ENCODE results near the gene EHMT1.
"Not testable (repeated sequence)": the region's sequence is repeated elsewhere in the genome, so short reads cannot be mapped to it uniquely, and the experiment has no call there.

EHMT1 gene

GRCh38 chr9:137774775-137775386, 156.1 kb downstream of the EHMT1 start:
- in situ Hi-C loops (cut with HindIII; ENCODE audit: low pct_unique_long_range_greater_than_20kb, low sequenced_read_pairs), result no loop called here
- TF ChIP-seq JUND (IDR thresholded peaks at IDR 0.05; ENCODE audit: low read depth), result no peak
- DNase-seq (ENCODE audit: low read depth in 1 of 2, low spot score in 1 of 2), result no peak

DNA sequence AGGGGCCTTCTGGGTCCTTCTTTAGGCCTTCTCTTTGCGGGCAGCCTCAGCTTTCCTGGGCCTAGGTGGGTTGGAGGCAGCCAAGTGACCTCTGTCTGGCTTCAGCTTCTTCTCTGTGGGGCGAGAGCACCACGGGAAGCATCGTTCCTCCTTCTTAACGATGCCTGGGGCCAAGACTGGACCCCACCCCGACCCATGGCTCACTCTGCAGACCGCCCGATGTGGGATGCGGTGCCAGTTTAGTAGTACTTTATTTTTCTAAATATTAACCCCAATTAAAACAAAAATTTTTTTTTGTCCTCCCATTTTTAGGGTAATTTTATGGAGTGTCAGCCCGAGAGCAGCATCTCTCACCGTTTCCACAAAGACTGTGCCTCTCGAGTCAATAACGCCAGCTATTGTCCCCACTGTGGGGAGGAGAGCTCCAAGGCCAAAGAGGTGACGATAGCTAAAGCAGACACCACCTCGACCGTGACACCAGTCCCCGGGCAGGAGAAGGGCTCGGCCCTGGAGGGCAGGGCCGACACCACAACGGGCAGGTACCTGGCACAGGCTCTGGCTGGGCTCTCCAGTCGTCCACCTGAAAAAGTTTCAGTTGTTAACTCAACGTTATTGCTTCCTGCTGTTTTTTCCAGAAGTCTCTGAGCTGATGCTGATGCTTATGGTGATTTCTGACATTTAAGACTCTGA, 157.6 kb downstream of the EHMT1 start:
- no peak for TF ChIP-seq JUND (IDR thresholded peaks at IDR 0.05; ENCODE audit: low read depth)
- in situ Hi-C loops (cut with HindIII; ENCODE audit: low pct_unique_long_range_greater_than_20kb, low sequenced_read_pairs), result no loop called here
- no peak for DNase-seq (ENCODE audit: low read depth in 1 of 2, low spot score in 1 of 2)

DNA sequence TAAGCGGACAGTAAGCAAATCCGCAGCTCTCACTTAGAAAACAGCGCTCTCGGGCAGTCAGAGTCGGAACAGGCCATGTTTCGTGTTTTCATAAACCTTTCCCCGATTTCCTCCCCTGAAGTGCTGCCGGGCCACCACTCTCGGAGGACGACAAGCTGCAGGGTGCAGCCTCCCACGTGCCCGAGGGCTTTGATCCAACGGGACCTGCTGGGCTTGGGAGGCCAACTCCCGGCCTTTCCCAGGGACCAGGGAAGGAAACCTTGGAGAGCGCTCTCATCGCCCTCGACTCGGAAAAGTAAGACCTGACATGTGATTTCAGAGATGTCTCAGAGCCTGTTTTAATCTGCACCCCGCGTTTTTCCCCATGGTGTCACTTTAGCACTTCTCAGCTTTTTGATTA, 159.0 kb downstream of the EHMT1 start:
- DNase-seq (ENCODE audit: low read depth in 1 of 2, low spot score in 1 of 2), result no peak
- in situ Hi-C loops (cut with HindIII; ENCODE audit: low pct_unique_long_range_greater_than_20kb, low sequenced_read_pairs), result no loop called here
- no peak for TF ChIP-seq JUND (IDR thresholded peaks at IDR 0.05; ENCODE audit: low read depth)

- DNase-seq (ENCODE audit: low read depth in 1 of 2, low spot score in 1 of 2), result no peak
- in situ Hi-C loops (cut with HindIII; ENCODE audit: low pct_unique_long_range_greater_than_20kb, low sequenced_read_pairs), result no loop called here
- TF ChIP-seq JUND (IDR thresholded peaks at IDR 0.05; ENCODE audit: low read depth), result no peak
Observed at GRCh38 chr9:137778336-137778735, 159.5 kb downstream of the EHMT1 start.

GRCh38 chr9:137778914-137779313, 160.1 kb downstream of the EHMT1 start:
- in situ Hi-C loops (cut with HindIII; ENCODE audit: low pct_unique_long_range_greater_than_20kb, low sequenced_read_pairs), result no loop called here
- no peak for DNase-seq (ENCODE audit: low read depth in 1 of 2, low spot score in 1 of 2)
- TF ChIP-seq JUND (IDR thresholded peaks at IDR 0.05; ENCODE audit: low read depth), result no peak

DNA sequence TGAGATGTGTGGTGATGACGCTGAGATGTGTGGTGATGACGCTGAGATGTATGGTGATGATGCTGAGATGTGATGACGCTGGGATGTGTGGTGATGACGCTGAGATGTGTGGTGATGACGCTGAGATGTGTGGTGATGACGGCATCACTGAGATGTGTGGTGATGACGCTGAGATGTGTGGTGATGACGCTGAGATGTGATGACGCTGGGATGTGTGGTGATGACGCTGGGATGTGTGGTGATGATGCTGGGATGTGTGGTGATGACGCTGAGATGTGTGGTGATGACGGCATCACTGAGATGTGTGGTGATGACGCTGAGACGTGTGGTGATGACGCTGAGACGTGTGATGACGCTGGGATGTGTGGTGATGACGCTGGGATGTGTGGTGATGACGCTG, 161.2 kb downstream of the EHMT1 start:
- in situ Hi-C loops (cut with HindIII; ENCODE audit: low pct_unique_long_range_greater_than_20kb, low sequenced_read_pairs); DNase-seq (ENCODE audit: low read depth in 1 of 2, low spot score in 1 of 2): not testable (repeated sequence)

DNA sequence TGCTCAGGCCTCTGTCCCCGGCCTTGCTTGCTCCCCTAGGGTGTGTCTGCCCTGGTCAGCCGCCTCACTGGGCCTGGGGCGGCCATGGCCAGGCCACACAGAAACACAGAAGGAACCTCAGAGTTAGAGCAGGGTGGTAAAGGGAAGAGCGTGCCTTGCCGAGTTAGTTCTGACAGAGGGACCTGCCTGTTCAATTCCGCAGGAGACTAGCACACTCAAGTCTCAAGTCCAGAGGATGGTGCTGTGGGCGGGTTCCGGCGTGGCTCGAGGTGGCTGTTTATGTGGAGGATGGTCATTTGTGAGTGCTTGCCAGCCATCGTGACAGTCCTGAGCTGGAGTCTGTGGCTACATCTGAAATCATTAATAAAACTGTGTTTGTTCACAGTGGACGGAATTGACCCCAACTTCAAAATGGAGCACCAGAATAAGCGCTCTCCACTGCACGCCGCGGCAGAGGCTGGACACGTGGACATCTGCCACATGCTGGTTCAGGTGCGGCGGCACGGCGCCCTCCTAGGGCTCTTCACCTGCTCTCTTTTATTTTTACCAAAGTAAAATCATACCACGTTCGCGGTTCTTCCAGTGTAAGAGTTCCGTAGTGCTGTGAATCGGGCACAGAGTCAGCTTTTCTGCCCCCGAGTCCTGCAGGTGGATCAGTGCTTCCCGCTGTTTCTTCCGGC, 163.2 kb downstream of the EHMT1 start:
- TF ChIP-seq JUND (IDR thresholded peaks at IDR 0.05; ENCODE audit: low read depth), result no peak
- in situ Hi-C loops (cut with HindIII; ENCODE audit: low pct_unique_long_range_greater_than_20kb, low sequenced_read_pairs), result no loop called here
- no peak for DNase-seq (ENCODE audit: low read depth in 1 of 2, low spot score in 1 of 2)

- no peak for DNase-seq (ENCODE audit: low read depth in 1 of 2, low spot score in 1 of 2)
- TF ChIP-seq JUND (IDR thresholded peaks at IDR 0.05; ENCODE audit: low read depth), result no peak
- in situ Hi-C loops (cut with HindIII; ENCODE audit: low pct_unique_long_range_greater_than_20kb, low sequenced_read_pairs), result no loop called here
Observed at GRCh38 chr9:137783521-137783920, 164.7 kb downstream of the EHMT1 start.

DNA sequence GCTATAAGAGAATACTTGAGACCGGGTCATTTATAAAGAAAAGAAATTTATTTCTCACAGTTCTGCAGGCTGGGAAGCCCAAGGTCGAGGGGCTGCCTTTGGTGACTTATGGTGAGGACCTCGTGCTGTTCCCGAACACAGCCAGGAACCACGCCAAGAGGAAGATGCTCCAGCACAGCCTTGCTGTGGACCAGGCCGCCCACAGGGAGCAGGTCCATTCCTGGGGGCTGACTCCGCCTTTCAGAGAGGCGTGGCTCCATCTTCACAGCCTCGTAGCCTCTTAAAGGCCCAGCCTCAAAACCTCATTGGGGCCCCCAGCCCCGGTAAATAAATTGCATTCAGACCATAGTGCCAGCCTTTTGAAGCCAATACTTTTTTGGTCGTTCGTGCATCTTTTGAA, 165.2 kb downstream of the EHMT1 start:
- in situ Hi-C loops (cut with HindIII; ENCODE audit: low pct_unique_long_range_greater_than_20kb, low sequenced_read_pairs), result no loop called here
- no peak for TF ChIP-seq JUND (IDR thresholded peaks at IDR 0.05; ENCODE audit: low read depth)
- no peak for DNase-seq (ENCODE audit: low read depth in 1 of 2, low spot score in 1 of 2)

GRCh38 chr9:137784641-137785513, 166.1 kb downstream of the EHMT1 start:
- in situ Hi-C loops (cut with HindIII; ENCODE audit: low pct_unique_long_range_greater_than_20kb, low sequenced_read_pairs), result no loop called here
- DNase-seq (ENCODE audit: low read depth in 1 of 2, low spot score in 1 of 2), result no peak
- no peak for TF ChIP-seq JUND (IDR thresholded peaks at IDR 0.05; ENCODE audit: low read depth)

DNA sequence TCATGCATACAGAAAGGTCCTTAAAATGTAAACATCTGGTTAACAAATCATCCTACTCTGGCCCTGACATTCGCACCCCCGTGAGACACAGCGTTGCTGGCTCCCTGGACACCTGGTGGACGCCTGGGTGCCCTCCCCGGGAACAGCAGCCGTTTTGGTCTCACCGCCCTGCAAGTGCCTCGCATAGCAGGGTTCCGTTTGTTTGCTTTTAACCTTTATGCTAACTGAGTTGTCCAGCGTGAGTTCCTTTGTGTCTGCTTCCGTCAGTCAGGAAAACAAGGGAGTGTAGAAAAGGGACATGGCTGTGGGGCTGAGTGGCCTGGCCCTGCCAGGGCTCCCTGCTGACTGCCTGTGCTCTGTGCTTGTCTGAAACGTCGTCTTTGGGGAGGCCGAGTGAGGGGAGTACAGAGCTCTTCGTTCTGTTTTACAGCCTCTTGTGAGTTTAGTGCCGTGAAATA, 166.9 kb downstream of the EHMT1 start:
- TF ChIP-seq JUND (IDR thresholded peaks at IDR 0.05; ENCODE audit: low read depth), result no peak
- in situ Hi-C loops (cut with HindIII; ENCODE audit: low pct_unique_long_range_greater_than_20kb, low sequenced_read_pairs), result no loop called here
- DNase-seq (ENCODE audit: low read depth in 1 of 2, low spot score in 1 of 2), result peak in 1 of 2 experiments; percentile 30

- TF ChIP-seq JUND (IDR thresholded peaks at IDR 0.05; ENCODE audit: low read depth), result no peak
- in situ Hi-C loops (cut with HindIII; ENCODE audit: low pct_unique_long_range_greater_than_20kb, low sequenced_read_pairs), result no loop called here
Observed at GRCh38 chr9:137786511-137786920, 167.7 kb downstream of the EHMT1 start.

More at GRCh38 chr9:137786511-137786920, 167.7 kb downstream of the EHMT1 start:
- DNase-seq (ENCODE audit: low read depth in 1 of 2, low spot score in 1 of 2), result no peak

Measured in T47D (cell line).